A549 (cell line): ENCODE measurements around the gene KCTD12. TPM values are rescaled to one million over a fixed set of nuclear protein-coding genes. Genes with fewer than 3 reads are reported as not detected.

ENCODE experiments used
- ATAC-seq, 2 experiments: fragments of 200-7000 bp in 1 of 2; fragments of >200 bp in 1 of 2; cut with Nextera tagmentation in 1 of 2; cut with Tn5 transposase in 1 of 2; 3 replicates each; pipeline versions ENCODE4 v1.8.0 to v1.9.1; 2018 to 2020; ENCODE audit warnings: mild to moderate bottlenecking in 1 of 2, moderate library complexity in 1 of 2
- CTCF ChIA-PET: fragments of 300-600 bp; sonication (Branson Sonifier 250); formaldehyde crosslinking; extraction: SDS; loops from one replicate; lab custom pipeline; 2021; ENCODE audit warnings: antibody characterized with exemption, inconsistent platforms; lab: Yijun Ruan, JAX
- POLR2A ChIA-PET: fragments of 350-600 bp; formaldehyde crosslinking; extraction: SDS; loops from one replicate; lab custom pipeline; 2021; ENCODE audit warnings: antibody characterized with exemption, inconsistent platforms; lab: Yijun Ruan, JAX
- DNase-seq, 2 experiments: peaks; one replicate each; pipeline versions ENCODE4 v3.0.0 to v3.0.0-alpha.2; 2011 to 2016; ENCODE audit warnings: low read depth in 1 of 2, low spot score in 1 of 2
- FAIRE-seq: peaks from 2 replicates; lab custom pipeline; 2011; peaks lifted over from hg19 to GRCh38; lab: Jason Lieb, UNC
- H3K27ac ChIP-seq, 2 experiments: fragments of >200 bp; sonication (Bioruptor Twin); formaldehyde crosslinking; 3 replicates each; pipeline ENCODE4 v1.5.1; 2016 to 2017
- H3K4me1 ChIP-seq: fragments of >200 bp; sonication (Bioruptor Twin); formaldehyde crosslinking; 3 replicates; pipeline ENCODE4 v1.6.1; 2016
- H3K4me2 ChIP-seq: fragments of >200 bp; sonication (Bioruptor Twin); formaldehyde crosslinking; 3 replicates; pipeline ENCODE4 v1.6.1; 2016
- H3K4me3 ChIP-seq: fragments of >200 bp; sonication (Bioruptor Twin); formaldehyde crosslinking; 3 replicates; pipeline ENCODE4 v1.5.1; 2016
- H3K9me3 ChIP-seq: fragments of >200 bp; sonication (Bioruptor Twin); formaldehyde crosslinking; 3 replicates; pipeline ENCODE4 v1.6.1; 2016
- BCL3 ChIP-seq: fragments of >200 bp; sonication (Bioruptor Twin); formaldehyde crosslinking; IDR thresholded peaks from 3 replicates; pipeline ENCODE4 v1.6.1; 2016
- BHLHE40 ChIP-seq: IDR thresholded peaks from 2 replicates; pipeline ENCODE4 v1.6.1; 2012; ENCODE audit warnings: low read depth, low read length, inconsistent platforms
- CEBPB ChIP-seq, 2 experiments: fragments of >200 bp in 1 of 2; sonication (Bioruptor Twin) in 1 of 2; formaldehyde crosslinking in 1 of 2; IDR thresholded peaks; 2 replicates each; pipeline ENCODE4 v1.6.1; 2012 to 2016
- EHF ChIP-seq: fragments of 250-450 bp; sonication (Bioruptor Pico); IDR thresholded peaks from 2 replicates; pipeline ENCODE4 v1.5.0; 2020; ENCODE audit warnings: mild to moderate bottlenecking
- EHMT2 ChIP-seq: fragments of 200-600 bp; sonication (generic); IDR thresholded peaks from 2 replicates; pipeline ENCODE4 v1.6.1; 2016; ENCODE audit warnings: antibody characterized with exemption, low read depth, mild to moderate bottlenecking, moderate library complexity
- FOXS1 ChIP-seq: fragments of 250-450 bp; sonication (Bioruptor Pico); IDR thresholded peaks from 2 replicates; pipeline ENCODE4 v1.5.0; 2020; ENCODE audit warnings: mild to moderate bottlenecking, moderate library complexity
- GATA3 ChIP-seq: IDR thresholded peaks from 2 replicates; pipeline ENCODE4 v1.6.1; 2012; ENCODE audit warnings: borderline replicate concordance
- HDAC2 ChIP-seq: fragments of 200-600 bp; sonication (generic); IDR thresholded peaks from 2 replicates; pipeline ENCODE4 v1.6.1; 2016
- HEYL ChIP-seq: fragments of 250-450 bp; sonication (Bioruptor Pico); IDR thresholded peaks from 2 replicates; pipeline ENCODE4 v1.8.0; 2021; ENCODE audit warnings: mild to moderate bottlenecking, moderate library complexity
- HOXA7 ChIP-seq: fragments of 250-450 bp; sonication (Bioruptor Pico); IDR thresholded peaks from 2 replicates; pipeline ENCODE4 v1.5.0; 2020; ENCODE audit warnings: mild to moderate bottlenecking, moderate library complexity
- HOXB13 ChIP-seq: fragments of 250-450 bp; sonication (Bioruptor Pico); IDR thresholded peaks from 2 replicates; pipeline ENCODE4 v1.5.0; 2020; ENCODE audit warnings: low read depth, mild to moderate bottlenecking, moderate library complexity
- HOXB5 ChIP-seq: fragments of 250-450 bp; sonication (Bioruptor Pico); IDR thresholded peaks from 2 replicates; pipeline ENCODE4 v1.5.0; 2020; ENCODE audit warnings: mild to moderate bottlenecking, moderate library complexity
- JUN ChIP-seq, 2 experiments: fragments of >200 bp; sonication (Bioruptor Twin); formaldehyde crosslinking; IDR thresholded peaks; 2 replicates in 1 of 2; 3 replicates in 1 of 2; pipeline ENCODE4 v1.6.1; 2016 to 2017
- MAZ ChIP-seq: fragments of 150-350 bp; IDR thresholded peaks from 2 replicates; pipeline ENCODE4 v1.6.1; 2014; ENCODE audit warnings: antibody characterized with exemption, low read depth, low read length, borderline replicate concordance
- MYC ChIP-seq: IDR thresholded peaks from 2 replicates; pipeline ENCODE4 v1.6.1; 2012; ENCODE audit warnings: mild to moderate bottlenecking, inconsistent platforms, low read length, improper control_type of control experiment, borderline replicate concordance
- NPAS2 ChIP-seq: fragments of 250-450 bp; sonication (Bioruptor Pico); IDR thresholded peaks from 2 replicates; pipeline ENCODE4 v1.8.0; 2022; ENCODE audit warnings: mild to moderate bottlenecking, moderate library complexity, borderline replicate concordance
- POLR2A ChIP-seq: IDR thresholded peaks from 2 replicates; pipeline ENCODE4 v1.6.1; 2012; ENCODE audit warnings: mild to moderate bottlenecking, low read length
- POLR2AphosphoS2 ChIP-seq: conservative IDR thresholded peaks from 2 replicates; pipeline ENCODE4 v1.6.1; 2012; ENCODE audit warnings: low read length, improper control_type of control experiment, inconsistent platforms
- RNF2 ChIP-seq: fragments of 200-600 bp; sonication (generic); IDR thresholded peaks from 2 replicates; pipeline ENCODE4 v1.6.1; 2016; ENCODE audit warnings: low read depth, mild to moderate bottlenecking, antibody characterized with exemption, moderate library complexity, borderline replicate concordance
- SMC3 ChIP-seq: fragments of >200 bp; sonication (Bioruptor Twin); formaldehyde crosslinking; IDR thresholded peaks from 3 replicates; pipeline ENCODE4 v1.6.1; 2018; ENCODE audit warnings: inconsistent platforms
- SREBF2 ChIP-seq: fragments of 450-650 bp; IDR thresholded peaks from 2 replicates; pipeline ENCODE4 v1.6.1; 2014; ENCODE audit warnings: mild to moderate bottlenecking, moderate library complexity
- TFCP2L1 ChIP-seq: fragments of 250-450 bp; sonication (Bioruptor Pico); IDR thresholded peaks from 2 replicates; pipeline ENCODE4 v1.5.0; 2021; ENCODE audit warnings: mild to moderate bottlenecking
- TP53 ChIP-seq: fragments of 250-450 bp; sonication (Bioruptor Pico); IDR thresholded peaks from 2 replicates; pipeline ENCODE4 v1.5.0; 2021; ENCODE audit warnings: mild to moderate bottlenecking, moderate library complexity
- ZNF302 ChIP-seq: fragments of 250-450 bp; sonication (Bioruptor Pico); IDR thresholded peaks from 2 replicates; pipeline ENCODE4 v1.9.0; 2021; ENCODE audit warnings: inconsistent platforms, mild to moderate bottlenecking, moderate library complexity
- WGBS: methylation state at CpG from one replicate; pipeline ENCODE4 v1.1.6; 2017; ENCODE audit errors: missing lambda C conversion rate; 5-methylcytosine and 5-hydroxymethylcytosine counted together
- polyA plus RNA-seq, 4 experiments: library from polyadenylated mRNA; depleted of rRNA in 3 of 4; stranded (reverse); fragments of >200 nt; fragmentation: RNase III in 1 of 4; extraction: RNeasy Plus Mini Kit Qiagen cat#74134 plus additional on column Dnase treatment in 1 of 4; gene quantifications; 2 replicates in 3 of 4; 3 replicates in 1 of 4; pipeline ENCODE4 v1.2.3, GENCODE V29; 2011 to 2017
- TF ChIP-seq, protein P1 (sequence below): IDR thresholded peaks from 2 replicates; pipeline ENCODE4 v1.6.1; 2012
- TF ChIP-seq, protein P2 (sequence below): fragments of 250-450 bp; sonication (Bioruptor Pico); IDR thresholded peaks from 2 replicates; pipeline ENCODE4 v1.5.0; 2020; ENCODE audit warnings: low read depth, mild to moderate bottlenecking, moderate library complexity
- TF ChIP-seq, protein P3 (sequence below): IDR thresholded peaks from 2 replicates; pipeline ENCODE4 v1.6.1; 2012; ENCODE audit warnings: low read depth, borderline replicate concordance

KCTD12 gene
- polyA plus RNA-seq, 2 of the 4 experiments (the other 2 are of a cell fraction), result 0.71 to 0.90 TPM

DNA sequence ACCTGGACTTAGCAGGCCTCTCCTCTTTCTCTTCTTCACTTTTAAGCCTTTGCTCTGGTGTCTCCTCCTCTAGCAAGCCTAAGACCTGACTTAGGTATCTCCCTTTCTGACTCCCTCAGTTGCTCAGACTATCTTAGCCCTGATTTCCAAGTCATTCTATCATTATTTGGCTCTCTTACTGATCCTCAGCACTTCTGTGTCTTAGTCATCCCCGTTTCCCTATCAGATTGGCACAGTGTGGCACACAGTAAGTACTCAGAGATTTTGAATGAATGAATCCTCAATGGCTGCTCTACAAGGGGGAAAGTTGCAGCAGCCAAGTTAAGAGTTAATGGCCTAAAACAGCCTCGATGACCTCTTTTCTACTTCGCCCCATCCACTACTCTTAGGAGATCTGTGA, 8.2 kb downstream of the KCTD12 start:
- POLR2A ChIA-PET, result no interaction called here
- Histone ChIP-seq H3K4me1 (no peaks in the 10 kb centered on the region), H3K4me3 (no peak overlapping the region), H3K27ac (no peak overlapping the region), H3K4me2 (no peak overlapping the region)
- CTCF ChIA-PET, result no interaction called here
- FAIRE-seq (no peak), DNase-seq (no peak), ATAC-seq (no peak)
- 39% methylated on average over 3 of the region's 3 CpGs for WGBS
- TF ChIP-seq, protein P1, sequence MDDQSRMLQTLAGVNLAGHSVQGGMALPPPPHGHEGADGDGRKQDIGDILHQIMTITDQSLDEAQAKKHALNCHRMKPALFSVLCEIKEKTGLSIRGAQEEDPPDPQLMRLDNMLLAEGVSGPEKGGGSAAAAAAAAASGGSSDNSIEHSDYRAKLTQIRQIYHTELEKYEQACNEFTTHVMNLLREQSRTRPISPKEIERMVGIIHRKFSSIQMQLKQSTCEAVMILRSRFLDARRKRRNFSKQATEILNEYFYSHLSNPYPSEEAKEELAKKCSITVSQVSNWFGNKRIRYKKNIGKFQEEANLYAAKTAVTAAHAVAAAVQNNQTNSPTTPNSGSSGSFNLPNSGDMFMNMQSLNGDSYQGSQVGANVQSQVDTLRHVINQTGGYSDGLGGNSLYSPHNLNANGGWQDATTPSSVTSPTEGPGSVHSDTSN, result no peak
- TF ChIP-seq BHLHE40 (no peak), HEYL (CRISPR knock-in tag) (no peak), FOXS1 (CRISPR knock-in tag) (no peak), SMC3 (no peak), EHF (CRISPR knock-in tag) (no peak), POLR2A (no peak), SREBF2 (no peak), HOXB13 (CRISPR knock-in tag) (no peak), TP53 (no peak), TFCP2L1 (CRISPR knock-in tag) (no peak), BCL3 (no peak)
- TF ChIP-seq, protein P2, sequence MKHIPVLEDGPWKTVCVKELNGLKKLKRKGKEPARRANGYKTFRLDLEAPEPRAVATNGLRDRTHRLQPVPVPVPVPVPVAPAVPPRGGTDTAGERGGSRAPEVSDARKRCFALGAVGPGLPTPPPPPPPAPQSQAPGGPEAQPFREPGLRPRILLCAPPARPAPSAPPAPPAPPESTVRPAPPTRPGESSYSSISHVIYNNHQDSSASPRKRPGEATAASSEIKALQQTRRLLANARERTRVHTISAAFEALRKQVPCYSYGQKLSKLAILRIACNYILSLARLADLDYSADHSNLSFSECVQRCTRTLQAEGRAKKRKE (CRISPR knock-in tag), result no peak
- TF ChIP-seq, protein P3, sequence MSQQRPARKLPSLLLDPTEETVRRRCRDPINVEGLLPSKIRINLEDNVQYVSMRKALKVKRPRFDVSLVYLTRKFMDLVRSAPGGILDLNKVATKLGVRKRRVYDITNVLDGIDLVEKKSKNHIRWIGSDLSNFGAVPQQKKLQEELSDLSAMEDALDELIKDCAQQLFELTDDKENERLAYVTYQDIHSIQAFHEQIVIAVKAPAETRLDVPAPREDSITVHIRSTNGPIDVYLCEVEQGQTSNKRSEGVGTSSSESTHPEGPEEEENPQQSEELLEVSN, result no peak
- TF ChIP-seq, all 56 proteins: peak for 0
- no peaks in the 10 kb centered on the region for H3K9me3 ChIP-seq

GRCh38 chr13:76875271-76875815, 10.9 kb downstream of the KCTD12 start:
- Histone ChIP-seq H3K4me3 (no peak overlapping the region), H3K9me3 (no peaks in the 10 kb centered on the region), H3K27ac (no peak overlapping the region), H3K4me1 (no peaks in the 10 kb centered on the region), H3K4me2 (no peak overlapping the region)
- POLR2A ChIA-PET, result no interaction called here
- FAIRE-seq (no peak), ATAC-seq (no peak), DNase-seq (no peak)
- TF ChIP-seq GATA3 (no peak), NPAS2 (no peak), HDAC2 (no peak), POLR2AphosphoS2 (no peak), HOXB13 (CRISPR knock-in tag) (no peak), JUN (IDR thresholded peaks at IDR 0.05) (no peak), POLR2A (no peak)
- TF ChIP-seq, protein P2 (CRISPR knock-in tag), result no peak
- CTCF ChIA-PET, result no interaction called here
- 39% methylated on average over 3 of the region's 3 CpGs for WGBS

GRCh38 chr13:76874479-76874878, 11.7 kb downstream of the KCTD12 start:
- Histone ChIP-seq H3K4me1 (no peaks in the 10 kb centered on the region), H3K27ac (no peak overlapping the region), H3K9me3 (no peaks in the 10 kb centered on the region), H3K4me3 (no peak overlapping the region), H3K4me2 (no peak overlapping the region)
- no peak for FAIRE-seq
- no peak for DNase-seq
- POLR2A ChIA-PET, result no interaction called here
- ATAC-seq, result no peak
- CTCF ChIA-PET, result interaction anchor here (0.7 to 0.9 kb wide), 2 partner anchors 11 to 1179 kb away, joined by 3 read pairs; no protein-coding TSS in a partner anchor
- 90% methylated on average over 2 of the region's 2 CpGs for WGBS
- no peak for TF ChIP-seq HDAC2
- TF ChIP-seq ZNF302 (CRISPR knock-in tag), result no peak
- TF ChIP-seq EHMT2, result no peak
- TF ChIP-seq, protein P1, result no peak
- no peak for TF ChIP-seq EHF (CRISPR knock-in tag)
- no peak for TF ChIP-seq MAZ
- no peak for TF ChIP-seq POLR2AphosphoS2
- TF ChIP-seq NPAS2, result no peak
- TF ChIP-seq MYC, result no peak
- TF ChIP-seq CEBPB (IDR thresholded peaks at IDR 0.05), result no peak
- no peak for TF ChIP-seq HOXB5
- no peak for TF ChIP-seq TP53
- TF ChIP-seq RNF2, result no peak
- no peak for TF ChIP-seq HOXA7
- TF ChIP-seq HEYL (CRISPR knock-in tag), result no peak
- TF ChIP-seq, protein P2 (CRISPR knock-in tag), result no peak
